ENCODE data around the gene PDZD7.

The PDZD7 gene

DNA sequence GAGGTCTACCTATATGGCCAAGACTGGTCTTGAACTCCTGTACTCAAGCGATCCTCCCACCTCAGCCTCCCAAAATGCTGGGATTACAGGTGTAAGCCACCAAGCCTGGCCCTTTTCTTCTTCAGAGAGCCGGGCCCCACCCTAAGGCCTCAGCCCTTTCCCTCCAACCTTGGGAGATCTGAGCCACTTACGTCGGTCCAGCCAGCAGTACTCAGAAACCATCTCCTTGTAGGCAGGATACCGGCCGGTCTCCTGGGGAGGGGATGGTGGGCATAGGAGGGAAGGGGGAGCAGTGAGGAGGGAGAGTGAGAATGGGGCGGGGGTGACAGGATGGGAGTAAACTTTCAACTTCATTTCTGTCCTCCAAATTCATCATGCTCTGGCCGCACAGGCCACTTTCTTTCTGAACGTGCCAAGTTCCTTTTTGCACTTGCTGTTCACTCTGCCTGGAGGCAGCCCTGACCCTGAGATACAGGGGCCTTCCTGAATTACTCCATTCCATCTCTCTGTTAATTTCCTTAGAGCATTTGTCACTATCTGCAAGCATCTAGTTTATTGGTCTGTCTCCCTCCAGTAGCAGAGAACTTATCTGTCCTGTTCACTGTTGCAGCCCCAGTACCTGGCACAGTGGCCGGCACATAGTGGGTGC is 10.4 kb downstream of the PDZD7 start:
- DNase-seq (ENCODE audit: extremely low read depth in 1 of 2, low read depth in 1 of 2) = no peak

DNA sequence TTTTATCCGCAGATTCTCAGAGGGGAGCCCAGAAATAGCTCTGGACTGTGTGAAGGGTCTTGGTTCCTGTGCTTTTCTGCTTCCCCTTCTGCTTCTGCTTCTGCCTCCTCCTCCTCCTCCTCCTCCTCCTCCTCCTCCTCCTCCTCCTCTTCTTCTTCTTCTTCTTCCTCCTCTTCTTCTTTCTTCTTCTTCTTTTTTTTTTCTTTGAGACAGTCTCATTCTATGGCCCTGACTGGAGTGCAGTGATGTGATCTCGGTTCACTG is 11.6 kb downstream of the PDZD7 start:
- no peak for DNase-seq (ENCODE audit: extremely low read depth in 1 of 2, low read depth in 1 of 2)

- DNase-seq (ENCODE audit: extremely low read depth in 1 of 2, low read depth in 1 of 2) = peak in 1 of 2 donors; percentile 65
Measured at GRCh38 chr10:101018600-101019439, 12.1 kb downstream of the PDZD7 start.

DNA sequence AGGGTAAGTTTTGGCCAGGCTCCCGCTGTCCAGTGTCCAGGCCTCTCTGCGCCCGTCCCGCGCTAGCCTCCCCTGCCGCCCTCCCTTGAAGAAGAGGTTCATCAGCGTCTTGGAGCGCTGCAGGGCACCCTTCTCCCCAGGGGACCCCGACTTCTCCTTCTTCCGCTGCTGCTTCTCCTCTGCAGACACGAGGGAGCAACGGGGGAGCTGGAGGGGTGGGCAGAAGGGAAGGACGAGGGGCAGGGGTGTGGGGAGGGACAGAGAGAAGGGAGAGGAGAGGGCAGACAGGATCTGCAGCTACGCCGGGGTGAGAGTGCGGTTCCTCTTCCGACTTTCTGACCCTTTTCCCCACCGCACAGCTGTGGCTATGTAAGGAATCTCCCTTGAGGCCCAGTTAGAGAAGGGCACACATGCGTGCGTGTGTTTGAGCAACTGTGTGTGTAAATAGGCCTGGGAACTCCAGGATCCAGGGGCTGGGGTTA is 12.8 kb downstream of the PDZD7 start:
- DNase-seq (ENCODE audit: extremely low read depth in 1 of 2, low read depth in 1 of 2) = no peak

GRCh38 chr10:101016814-101017213 is 14.1 kb downstream of the PDZD7 start:
- no peak for DNase-seq (ENCODE audit: extremely low read depth in 1 of 2, low read depth in 1 of 2)

GRCh38 chr10:101015582-101015973 is 15.4 kb downstream of the PDZD7 start:
- DNase-seq (ENCODE audit: extremely low read depth in 1 of 2, low read depth in 1 of 2) = no peak

DNA sequence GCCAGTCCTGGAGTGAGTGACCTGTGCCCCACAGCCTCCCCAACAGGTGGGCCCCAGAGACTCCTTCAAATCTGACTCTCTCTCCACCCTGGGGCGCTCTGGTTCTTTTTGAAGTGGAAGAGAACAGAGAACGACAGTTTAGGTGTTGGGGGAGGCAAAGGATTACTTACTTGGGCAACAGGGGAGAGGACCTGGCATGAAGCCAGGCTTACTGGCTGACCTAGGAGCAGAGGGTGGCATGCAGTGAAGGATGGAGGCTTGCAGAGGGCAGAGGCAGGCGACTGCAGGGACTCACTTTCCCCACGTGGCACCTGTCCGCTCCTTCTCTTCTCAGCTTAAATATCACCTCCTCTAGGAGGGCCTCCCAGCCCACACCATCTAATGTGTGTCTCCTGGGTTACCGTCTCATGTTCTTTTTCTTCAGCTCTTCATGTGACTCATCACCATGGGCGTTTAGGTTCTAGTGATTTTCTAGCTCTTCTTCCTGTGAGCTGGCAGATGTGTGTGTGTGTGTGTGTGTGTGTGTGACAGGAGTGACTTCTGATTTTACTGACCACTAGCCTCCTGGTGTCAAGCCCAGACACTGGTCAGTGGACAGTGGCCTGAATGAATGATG is 15.9 kb downstream of the PDZD7 start:
- DNase-seq (ENCODE audit: extremely low read depth in 1 of 2, low read depth in 1 of 2) = no peak

- peak in 1 of 2 donors; percentile 69 for DNase-seq (ENCODE audit: extremely low read depth in 1 of 2, low read depth in 1 of 2)
Measured at GRCh38 chr10:101014230-101014884, 16.6 kb downstream of the PDZD7 start.

DNA sequence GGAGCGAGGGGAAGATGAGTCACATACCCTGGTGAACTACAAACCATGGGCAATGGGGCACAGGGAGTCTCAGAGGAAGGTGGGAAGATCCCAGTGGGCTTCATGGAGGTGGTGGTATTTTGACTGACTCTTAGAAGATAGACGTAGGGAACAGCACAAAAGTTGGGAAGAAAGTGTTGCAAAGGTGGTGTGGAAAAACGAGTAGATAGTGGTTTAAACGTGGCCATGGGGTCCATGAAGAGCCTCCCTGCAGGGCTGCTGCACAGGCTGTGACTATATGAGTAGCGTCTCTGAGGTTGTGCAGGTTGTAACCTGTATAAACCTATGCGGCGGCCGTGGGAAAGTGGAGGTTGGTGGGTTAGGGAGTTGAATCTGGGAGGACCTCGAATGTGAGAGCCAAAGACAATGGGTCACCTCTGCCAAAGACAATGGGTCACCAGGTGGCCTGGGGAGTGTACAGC is 17.5 kb downstream of the PDZD7 start:
- no peak for DNase-seq (ENCODE audit: extremely low read depth in 1 of 2, low read depth in 1 of 2)

- peak in 1 of 2 donors; percentile 60 for DNase-seq (ENCODE audit: extremely low read depth in 1 of 2, low read depth in 1 of 2)
Measured at GRCh38 chr10:101012525-101013364, 18.2 kb downstream of the PDZD7 start.

DNA sequence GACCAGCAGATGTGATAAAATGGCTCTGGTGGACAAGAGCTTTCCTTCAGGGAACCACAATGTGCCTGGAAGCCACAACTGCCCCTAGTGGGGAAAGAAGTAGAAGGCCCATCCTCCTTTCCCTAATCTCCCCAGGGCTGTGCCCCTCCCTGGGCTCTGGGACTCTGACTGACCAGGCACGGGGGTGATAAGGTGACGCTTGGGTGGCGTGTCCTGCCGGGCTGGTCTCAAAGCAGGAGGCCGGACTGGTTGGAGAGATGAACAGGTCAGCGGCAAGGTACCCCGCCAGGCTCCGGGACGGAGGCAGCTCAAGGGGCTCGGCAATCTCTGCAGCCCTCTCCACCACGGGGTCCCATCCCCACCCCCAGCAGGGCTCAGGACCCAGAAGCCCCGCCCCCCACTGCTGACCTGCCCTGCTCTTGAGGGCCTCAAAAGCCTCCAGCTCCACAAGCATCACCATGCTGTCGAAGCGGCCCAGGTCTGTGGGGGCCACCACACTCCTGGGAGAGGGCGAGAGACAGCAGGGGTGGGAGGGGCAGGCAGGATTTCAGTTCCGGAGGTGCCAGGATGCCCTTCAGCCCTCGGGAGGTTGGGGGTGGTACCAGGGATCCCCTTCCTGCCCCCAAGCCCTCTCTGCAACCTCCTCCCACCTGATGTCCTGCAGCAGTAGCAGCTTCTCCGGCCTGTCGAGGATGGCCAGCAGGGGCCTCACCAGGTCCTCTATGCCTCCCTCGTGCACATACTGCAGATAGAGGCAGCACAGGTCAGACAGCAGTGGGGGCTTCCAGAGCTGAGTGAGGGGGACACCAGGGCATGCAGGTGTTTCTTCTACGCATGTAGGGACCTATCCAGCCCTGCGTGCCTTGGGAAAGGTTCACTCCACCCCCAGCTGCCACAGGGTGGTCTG is 19.2 kb downstream of the PDZD7 start:
- no peak for DNase-seq (ENCODE audit: extremely low read depth in 1 of 2, low read depth in 1 of 2)

DNA sequence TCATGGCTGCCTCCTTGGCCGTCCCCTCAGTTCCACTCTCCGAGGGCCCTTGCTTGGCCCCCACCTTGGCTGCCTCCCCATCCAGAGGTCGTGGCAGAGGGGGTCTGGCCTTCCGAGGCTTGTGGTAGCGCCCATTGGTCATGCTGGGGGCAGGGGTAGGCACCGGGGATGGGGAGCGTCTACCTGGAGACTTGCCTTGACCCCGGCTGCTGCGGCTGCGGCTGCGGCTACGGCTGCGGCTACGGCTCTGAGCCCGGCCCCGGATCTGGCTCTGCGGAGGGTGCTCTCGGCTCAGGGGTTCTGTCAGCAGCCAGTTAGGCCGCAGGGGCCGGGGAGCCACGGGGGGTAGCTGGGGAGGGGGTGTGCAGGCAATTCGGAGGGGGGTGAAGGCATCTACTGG is 20.6 kb downstream of the PDZD7 start:
- DNase-seq (ENCODE audit: extremely low read depth in 1 of 2, low read depth in 1 of 2) = no peak

GRCh38 chr10:101008823-101009423 is 22.0 kb downstream of the PDZD7 start:
- DNase-seq (ENCODE audit: extremely low read depth in 1 of 2, low read depth in 1 of 2) = no peak

GRCh38 chr10:101007915-101008822 is 22.8 kb downstream of the PDZD7 start:
- no peak for DNase-seq (ENCODE audit: extremely low read depth in 1 of 2, low read depth in 1 of 2)

- no peak for DNase-seq (ENCODE audit: extremely low read depth in 1 of 2, low read depth in 1 of 2)
Measured at GRCh38 chr10:101007099-101007711, 23.7 kb downstream of the PDZD7 start.

DNA sequence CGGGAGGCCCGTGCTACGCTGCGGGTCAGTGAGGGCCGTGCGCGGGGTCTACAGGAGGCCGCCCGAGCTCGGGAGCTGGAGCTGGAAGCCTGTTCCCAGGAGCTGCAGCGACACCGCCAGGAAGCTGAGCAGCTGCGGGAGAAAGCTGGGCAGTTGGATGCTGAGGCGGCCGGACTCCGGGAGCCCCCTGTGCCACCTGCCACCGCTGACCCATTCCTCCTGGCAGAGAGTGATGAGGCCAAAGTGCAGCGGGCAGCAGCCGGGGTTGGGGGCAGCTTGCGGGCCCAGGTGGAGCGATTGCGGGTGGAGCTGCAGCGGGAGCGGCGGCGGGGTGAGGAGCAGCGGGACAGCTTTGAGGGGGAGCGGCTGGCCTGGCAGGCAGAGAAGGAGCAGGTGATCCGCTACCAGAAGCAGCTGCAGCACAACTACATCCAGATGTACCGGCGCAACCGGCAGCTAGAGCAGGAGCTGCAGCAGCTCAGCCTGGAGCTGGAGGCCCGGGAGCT is 24.3 kb downstream of the PDZD7 start:
- no peak for DNase-seq (ENCODE audit: extremely low read depth in 1 of 2, low read depth in 1 of 2)

DNA sequence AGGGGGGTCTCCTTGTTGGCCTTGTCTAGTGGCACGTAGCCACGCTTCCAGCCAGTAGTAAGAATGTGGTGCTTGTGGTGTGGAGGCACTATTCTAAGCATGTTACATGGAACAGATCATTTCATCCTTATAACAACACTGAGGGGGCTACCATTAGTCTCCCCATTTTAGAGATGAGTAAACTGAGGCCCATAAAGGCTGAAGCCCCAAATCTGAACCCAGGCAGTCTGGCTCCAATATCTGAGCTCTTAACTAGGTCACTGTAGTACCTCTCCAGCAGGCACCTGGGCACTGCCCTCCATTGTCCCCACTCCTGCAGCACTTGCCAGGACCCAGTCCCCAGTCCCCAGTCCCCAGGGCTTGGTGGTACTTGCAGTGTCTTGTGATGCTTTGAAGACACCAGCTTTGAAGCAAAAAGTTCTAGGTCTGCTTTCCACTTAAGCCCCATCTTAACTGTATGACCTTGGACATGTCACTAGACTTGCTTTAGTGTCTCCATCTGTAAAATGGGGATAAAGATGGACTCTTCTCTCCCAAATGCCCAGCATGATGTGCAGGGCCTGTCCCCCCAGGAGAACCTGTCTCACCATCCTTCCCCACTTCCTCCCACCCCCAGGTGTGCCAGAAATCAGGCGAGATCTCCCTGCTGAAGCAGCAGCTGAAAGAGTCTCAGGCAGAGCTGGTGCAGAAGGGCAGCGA is 24.9 kb downstream of the PDZD7 start:
- DNase-seq (ENCODE audit: extremely low read depth in 1 of 2, low read depth in 1 of 2) = no peak

Data from activated CD8-positive, alpha-beta memory T cell treated with anti-CD3 and anti-CD28 coated beads for 1 hour (primary cell).